Heart right ventricle (tissue), 16 donors: ENCODE measurements around the gene TMEM217. TPM values are rescaled to one million over a fixed set of nuclear protein-coding genes. Genes with fewer than 3 reads are reported as not detected.

Experiments used
- ATAC-seq, 8 donors: fragments of 200-7000 bp; cut with Tn5 transposase; one replicate each; pipeline ENCODE4 v1.9.1; 2020; ENCODE audit warnings: mild to moderate bottlenecking in 8 of 8, moderate library complexity in 8 of 8, moderate number of reproducible peaks in 1 of 8
- DNase-seq, 2 donors: peaks; one replicate each; pipeline ENCODE4 v3.0.0-alpha.2; 2020
- H3K27ac ChIP-seq, 10 donors: fragments of 200-600 bp; sonication (generic) in 2 of 10; one replicate each; pipeline versions ENCODE4 v1.5.0 to v1.8.0; 2020 to 2022; ENCODE audit warnings: mild to moderate bottlenecking in 3 of 10
- H3K27me3 ChIP-seq, 7 donors: fragments of 200-600 bp; one replicate each; pipeline ENCODE4 v1.8.0; 2021 to 2022; ENCODE audit warnings: mild to moderate bottlenecking in 2 of 7
- H3K36me3 ChIP-seq, 9 donors: fragments of 200-600 bp; sonication (generic) in 1 of 9; one replicate each; pipeline versions ENCODE4 v1.5.0 to v1.8.0; 2020 to 2022; ENCODE audit warnings: mild to moderate bottlenecking in 2 of 9
- H3K4me1 ChIP-seq, 9 donors: fragments of 200-600 bp; sonication (generic) in 1 of 9; one replicate each; pipeline versions ENCODE4 v1.5.0 to v1.8.0; 2020 to 2022; ENCODE audit warnings: mild to moderate bottlenecking in 4 of 9
- H3K4me3 ChIP-seq, 10 donors: fragments of 200-600 bp; sonication (generic) in 2 of 10; one replicate each; pipeline versions ENCODE4 v1.5.0 to v1.8.0; 2020 to 2022; ENCODE audit warnings: mild to moderate bottlenecking in 7 of 10, moderate library complexity in 2 of 10
- H3K9me3 ChIP-seq, 11 donors: fragments of 200-600 bp in 10 of 11; sonication (generic) in 2 of 11; one replicate each; pipeline versions ENCODE4 v1.5.0 to v1.8.0; 2013 to 2022; ENCODE audit warnings: mild to moderate bottlenecking in 2 of 11, control low read depth in 1 of 11, moderate library complexity in 1 of 11
- CTCF ChIP-seq, 9 donors: fragments of 200-600 bp; sonication (generic) in 2 of 9; IDR thresholded peaks; one replicate each; pipeline versions ENCODE4 v1.5.0 to v1.8.0; 2021 to 2022; ENCODE audit warnings: antibody characterized with exemption in 9 of 9, mild to moderate bottlenecking in 5 of 9, moderate library complexity in 1 of 9
- WGBS, 2 donors: extraction: QIAGEN DNeasy Blood & Tissue Kit; methylation state at CpG; one replicate each; pipeline ENCODE4 v1.1.7; 2013; ENCODE audit warnings: inconsistent platforms in 1 of 2; 5-methylcytosine and 5-hydroxymethylcytosine counted together
- intact Hi-C, 10 donors: fragments of 100-400 bp; cut with DNase I; formaldehyde crosslinking; loops; one replicate each; pipeline versions ENCODE4 v1.11.1 to v1.14.2; 2022
- polyA plus RNA-seq, 2 donors: library from polyadenylated mRNA; stranded (reverse); fragments of 200-250 nt; gene quantifications; one replicate each; pipeline ENCODE4 v1.2.3, GENCODE V29; 2013
- total RNA-seq, 10 donors: library from RNA; stranded (reverse); fragmentation: NEBNext Ultra II Directional in 3 of 10; extraction: Animal tissue kit (Norgen Biotek cat#: 25700) in 3 of 10; gene quantifications; one replicate each; pipeline versions ENCODE4 v1.2.1 to v1.2.4, GENCODE V29; 2021 to 2023
- donor health status: Arrhythmogenic right ventricular cardiomyopathy.
- donor health status: ischemic (EF 13 %, LVEDD 7.1; RV severe dilation, severe dysfunction).
- donor health status: healthy with polysubstance abuse.
- donor health status: DM: no; HTN: yes; CAD: no.
- donor health status: DM: no; HTN: no; CAD: no.
- donor health status: ischemic (EF 25% LVEDD 6.9; RV normal size, moderate dysfunction).
- donor health status: ischemic (EF 25% LVEDD 5.7; RV mildly dilated, moderate dysfunction).
- donor health status: healthy.
- donor health status: DM: yes; HTN: yes; CAD: no.
- donor health status: Ischemic cardiomyopathy.
- donor health status: ischemic (EF 35%, LVEDD 5.7; RV mildly dilated, moderate dysfunction).
- donor health status: nonischemic (EF 11% LVEDD 7.7; RV severe dilation, severe dysfunction).
- donor health status: DM: yes; HTN: yes; CAD: no.
- donor health status: PGD.
- donor health status: ischemic (EF 29% LVEDD 5.4; RV normal size, mild dysfunction).
- donor health status: nonischemic (EF 23%, LVEDD 6.1; RV moderate dilation, normal function).

Gene TMEM217
- total and polyA plus RNA-seq, 12 donors: 0.20 to 1.1 (median 0.41) TPM; not detected in 2

GRCh38 chr6:37232430-37233017 is 25.4 kb downstream of the TMEM217 start:
- H3K27ac ChIP-seq: no peak overlapping the region
- intact Hi-C loops: no loop called here
- H3K4me1 ChIP-seq: no peaks in the 10 kb centered on the region
- no peak overlapping the region for H3K4me3 ChIP-seq
- 74 to 82% methylated on average over 5 of the region's 5 CpGs for WGBS, 2 donors
- no peak for ATAC-seq
- no peaks in the 10 kb centered on the region for H3K27me3 ChIP-seq
- H3K36me3 ChIP-seq: no peaks in the 10 kb centered on the region
- no peak for DNase-seq
- H3K9me3 ChIP-seq: no peaks in the 10 kb centered on the region
- no peak for TF ChIP-seq CTCF (IDR thresholded peaks at IDR 0.05)

- ATAC-seq (no peak), DNase-seq (no peak)
- intact Hi-C loops: no loop called here
- Histone ChIP-seq H3K9me3 (no peaks in the 10 kb centered on the region), H3K4me3 (no peak overlapping the region), H3K27me3 (no peaks in the 10 kb centered on the region), H3K27ac (no peak overlapping the region), H3K36me3 (no peaks in the 10 kb centered on the region), H3K4me1 (no peaks in the 10 kb centered on the region)
- 92 to 95% methylated on average over 6 of the region's 6 CpGs for WGBS, 2 donors
- no peak for TF ChIP-seq CTCF (IDR thresholded peaks at IDR 0.05)
These were observed 27.8 kb downstream of the TMEM217 start for GRCh38 chr6:37230104-37230503.

- 84 to 88% methylated on average over 5 of the region's 5 CpGs for WGBS, 2 donors
- H3K4me1 ChIP-seq: peaks cover 0 to 21% (median 9%) of the 10 kb centered on the region in 9 donors
- intact Hi-C loops: no loop called here
- no peaks in the 10 kb centered on the region for H3K27me3 ChIP-seq
- H3K4me3 ChIP-seq: no peak overlapping the region
- ATAC-seq: no peak
- DNase-seq: no peak
- no peak overlapping the region for H3K27ac ChIP-seq
- no peaks in the 10 kb centered on the region for H3K36me3 ChIP-seq
- no peaks in the 10 kb centered on the region for H3K9me3 ChIP-seq
- TF ChIP-seq CTCF (IDR thresholded peaks at IDR 0.05): no peak
These were observed 32.4 kb downstream of the TMEM217 start for GRCh38 chr6:37225350-37226169.

GRCh38 chr6:37222992-37223391 is 35.0 kb downstream of the TMEM217 start:
- H3K4me3 ChIP-seq: peak overlapping the region in 9 of 10 donors; percentile 34 to 87 (median 72)
- H3K27ac ChIP-seq: peak overlapping the region in 4 of 10 donors; percentile 15 to 69 (median 45)
- DNase-seq (no peak), ATAC-seq (no peak)
- H3K4me1 ChIP-seq: peaks cover 0 to 44% (median 9%) of the 10 kb centered on the region in 9 donors
- no peaks in the 10 kb centered on the region for H3K27me3 ChIP-seq
- TF ChIP-seq CTCF (IDR thresholded peaks at IDR 0.05): no peak
- intact Hi-C loops: no loop called here
- no peaks in the 10 kb centered on the region for H3K36me3 ChIP-seq
- H3K9me3 ChIP-seq: no peaks in the 10 kb centered on the region
